OCI-LY7 (cell line): ENCODE data around the gene TRIML2. TPM values are rescaled to one million over a fixed set of nuclear protein-coding genes. Genes with fewer than 3 reads are reported as not detected.

ENCODE experiments used
- BruUV-seq: library from RNA; stranded (reverse); fragments of 400-500 nt; replicated peaks from 2 replicates; lab custom pipeline; 2021; lab: Mats Ljungman, UMichigan
- CTCF ChIA-PET: fragments of 300-600 bp; sonication (Branson Sonifier 250); formaldehyde crosslinking; loops from one replicate; lab custom pipeline; 2022; ENCODE audit warnings: antibody characterized with exemption; ENCODE audit not compliant: unreplicated experiment; lab: Charles Lee
- POLR2A ChIA-PET: fragments of 300-600 bp; sonication (Branson Sonifier 250); formaldehyde crosslinking; loops from one replicate; lab custom pipeline; 2022; ENCODE audit warnings: antibody characterized with exemption; lab: Charles Lee
- DNase-seq: peaks from one replicate; pipeline ENCODE4 v3.0.0-alpha.2; 2015; ENCODE audit warnings: low spot score
- H2AFZ ChIP-seq: fragments of 200-600 bp; sonication (generic), shearing (Covaris generic); 2 replicates; pipeline ENCODE4 v1.6.1; 2014; ENCODE audit warnings: mild to moderate bottlenecking, antibody characterized with exemption, low read length, moderate library complexity
- H3K27ac ChIP-seq: fragments of 200-600 bp; sonication (generic); 2 replicates; pipeline ENCODE4 v1.5.1; 2014; ENCODE audit warnings: mixed run types, low read depth, mild to moderate bottlenecking, moderate library complexity, low read length, inconsistent platforms; ENCODE audit not compliant: poor library complexity, severe bottlenecking
- H3K36me3 ChIP-seq: fragments of 200-600 bp; sonication (generic); 2 replicates; pipeline ENCODE4 v1.6.1; 2014; ENCODE audit warnings: mild to moderate bottlenecking, antibody characterized with exemption, low read length, moderate library complexity, mixed read lengths; ENCODE audit not compliant: insufficient read depth
- H3K4me1 ChIP-seq: fragments of 200-600 bp; sonication (generic); 2 replicates; pipeline ENCODE4 v1.5.1; 2014; ENCODE audit warnings: mild to moderate bottlenecking, low read length; ENCODE audit not compliant: insufficient read depth, poor library complexity, severe bottlenecking
- H3K4me2 ChIP-seq: fragments of 200-600 bp; sonication (generic); 2 replicates; pipeline ENCODE4 v1.6.1; 2014; ENCODE audit warnings: mild to moderate bottlenecking, low read length
- H3K4me3 ChIP-seq: fragments of 200-600 bp; sonication (generic); 2 replicates; pipeline ENCODE4 v1.5.1; 2014; ENCODE audit warnings: mild to moderate bottlenecking, low read depth, low read length; ENCODE audit not compliant: poor library complexity, severe bottlenecking
- H3K79me2 ChIP-seq: fragments of 200-600 bp; sonication (generic); 2 replicates; pipeline ENCODE4 v1.6.1; 2016; ENCODE audit warnings: low read depth, mild to moderate bottlenecking, low read length, moderate library complexity, mixed read lengths; ENCODE audit not compliant: insufficient read depth
- H3K9me2 ChIP-seq: fragments of 200-600 bp; sonication (generic); 2 replicates; pipeline ENCODE4 v1.6.1; 2016; ENCODE audit warnings: mild to moderate bottlenecking, low read length, mixed read lengths; ENCODE audit not compliant: insufficient read depth
- H3K9me3 ChIP-seq: fragments of 200-600 bp; sonication (generic); 2 replicates; pipeline ENCODE4 v1.6.1; 2014; ENCODE audit warnings: mild to moderate bottlenecking, mixed run types, low read length, mixed read lengths
- H4K20me1 ChIP-seq: fragments of 200-600 bp; sonication (generic); 2 replicates; pipeline ENCODE4 v1.6.1; 2014; ENCODE audit warnings: mild to moderate bottlenecking, antibody characterized with exemption, low read length, moderate library complexity, mixed read lengths; ENCODE audit not compliant: insufficient read depth
- EZH2phosphoT487 ChIP-seq: fragments of 200-600 bp; sonication (generic); IDR thresholded peaks from 2 replicates; pipeline ENCODE4 v1.6.1; 2018; ENCODE audit warnings: low read depth, borderline replicate concordance, mild to moderate bottlenecking, mixed run types, antibody characterized with exemption, low read length, moderate library complexity, mixed read lengths
- intact Hi-C: fragments of 100-400 bp; cut with micrococcal nuclease; formaldehyde crosslinking; loops from one replicate; pipeline ENCODE4 v1.10.0; 2022; ENCODE audit not compliant: unreplicated experiment
- total RNA-seq, 2 experiments: library from RNA; depleted of rRNA in 1 of 2; stranded (reverse); fragments of >200 nt in 1 of 2; shearing (Covaris generic) in 1 of 2; gene quantifications; 2 replicates each; pipeline ENCODE4 v1.2.3, GENCODE V29; 2014 to 2022
- TF ChIP-seq, protein P1 (sequence below): fragments of 200-600 bp; sonication (generic); conservative IDR thresholded peaks from 2 replicates; pipeline ENCODE4 v1.5.1; 2014; ENCODE audit warnings: mild to moderate bottlenecking, antibody characterized with exemption, low read length, moderate library complexity, mixed read lengths

The TRIML2 gene
- total RNA-seq, 2 experiments from 2014 or later: not detected

DNA sequence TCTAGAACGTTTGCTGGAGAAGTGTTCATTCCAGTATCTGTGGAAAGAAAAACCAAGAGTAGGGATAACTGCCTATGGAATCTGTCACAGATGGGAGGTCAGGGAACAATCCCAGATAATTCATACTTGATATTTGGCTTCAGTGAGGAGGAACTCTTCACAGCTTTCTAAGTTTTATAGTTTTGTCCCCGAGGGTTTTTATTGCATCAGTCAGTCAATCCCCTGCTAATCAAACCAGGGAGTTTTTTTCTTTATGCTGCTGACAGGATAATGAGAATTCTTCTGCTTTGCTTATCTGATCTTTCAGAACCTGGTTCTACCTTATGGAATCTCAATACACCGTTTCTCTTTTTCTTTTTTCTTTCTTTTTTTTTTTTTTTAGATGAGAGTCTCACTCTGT is 633 bp upstream of the TRIML2 start:
- no peak for DNase-seq
- H3K4me2 ChIP-seq: no peak overlapping the region
- intact Hi-C loops: no loop called here
- H2AFZ ChIP-seq: no peak overlapping the region
- no TSS peak for BruUV-seq
- ChIA-PET POLR2A (interaction anchor here (0.7 kb wide), 1 partner anchor 763 kb away, joined by 3 read pairs; no protein-coding TSS in a partner anchor), CTCF (no interaction called here)
- no peaks in the 10 kb centered on the region for H3K4me1 ChIP-seq
- H3K27ac ChIP-seq: no peak overlapping the region
- no peaks in the 10 kb centered on the region for H3K9me3 ChIP-seq
- no peaks in the 10 kb centered on the region for H3K79me2 ChIP-seq
- H4K20me1 ChIP-seq: no peaks in the 10 kb centered on the region
- no peak overlapping the region for H3K4me3 ChIP-seq
- H3K36me3 ChIP-seq: no peaks in the 10 kb centered on the region
- H3K9me2 ChIP-seq: no peaks in the 10 kb centered on the region
- no peak for TF ChIP-seq EZH2phosphoT487
- TF ChIP-seq, protein P1, sequence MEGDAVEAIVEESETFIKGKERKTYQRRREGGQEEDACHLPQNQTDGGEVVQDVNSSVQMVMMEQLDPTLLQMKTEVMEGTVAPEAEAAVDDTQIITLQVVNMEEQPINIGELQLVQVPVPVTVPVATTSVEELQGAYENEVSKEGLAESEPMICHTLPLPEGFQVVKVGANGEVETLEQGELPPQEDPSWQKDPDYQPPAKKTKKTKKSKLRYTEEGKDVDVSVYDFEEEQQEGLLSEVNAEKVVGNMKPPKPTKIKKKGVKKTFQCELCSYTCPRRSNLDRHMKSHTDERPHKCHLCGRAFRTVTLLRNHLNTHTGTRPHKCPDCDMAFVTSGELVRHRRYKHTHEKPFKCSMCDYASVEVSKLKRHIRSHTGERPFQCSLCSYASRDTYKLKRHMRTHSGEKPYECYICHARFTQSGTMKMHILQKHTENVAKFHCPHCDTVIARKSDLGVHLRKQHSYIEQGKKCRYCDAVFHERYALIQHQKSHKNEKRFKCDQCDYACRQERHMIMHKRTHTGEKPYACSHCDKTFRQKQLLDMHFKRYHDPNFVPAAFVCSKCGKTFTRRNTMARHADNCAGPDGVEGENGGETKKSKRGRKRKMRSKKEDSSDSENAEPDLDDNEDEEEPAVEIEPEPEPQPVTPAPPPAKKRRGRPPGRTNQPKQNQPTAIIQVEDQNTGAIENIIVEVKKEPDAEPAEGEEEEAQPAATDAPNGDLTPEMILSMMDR: no peak

DNA sequence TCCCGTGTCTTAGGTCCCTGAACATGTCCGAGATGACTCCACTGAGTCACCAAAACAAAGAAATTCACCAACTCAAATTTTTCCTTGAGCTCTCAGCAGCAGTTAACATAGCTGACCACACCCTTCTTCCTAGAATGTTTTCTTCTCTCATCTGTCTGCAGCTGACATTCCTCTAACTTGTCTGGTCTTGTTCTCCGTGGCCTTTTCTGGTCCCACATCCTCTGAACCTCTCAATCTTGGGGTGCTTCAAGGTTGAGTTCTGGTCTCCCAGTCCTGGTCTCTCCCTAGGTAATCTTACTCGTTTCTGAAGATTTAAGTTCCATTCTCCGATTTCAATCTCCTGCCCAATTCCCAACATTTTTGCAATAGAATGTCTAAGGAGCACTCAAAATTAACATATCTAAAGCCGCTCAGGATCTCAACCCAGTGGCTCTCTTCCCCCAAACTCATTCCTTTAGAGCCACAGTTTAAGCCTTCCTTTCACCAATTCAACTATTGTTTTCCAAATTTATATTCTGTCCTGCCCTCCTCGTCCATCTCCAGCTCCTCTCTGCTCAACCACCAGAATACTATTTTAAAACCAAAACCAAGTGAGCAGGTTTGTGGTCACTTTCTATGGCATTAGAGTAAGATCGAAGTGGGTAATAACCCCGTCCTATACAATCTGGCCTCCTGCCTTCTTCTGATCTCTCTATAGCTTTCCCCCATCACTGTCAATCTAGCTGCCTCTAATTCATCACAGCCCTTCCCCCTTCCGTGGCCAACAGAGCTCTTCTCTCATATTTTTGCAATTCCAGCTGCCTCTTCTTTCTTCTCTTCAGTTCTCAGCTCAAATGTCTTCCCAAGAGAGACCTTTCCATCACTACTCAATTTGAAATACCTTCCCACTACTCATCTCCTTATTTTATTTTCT is 1.2 kb downstream of the TRIML2 start:
- Histone ChIP-seq H3K36me3 (no peaks in the 10 kb centered on the region), H4K20me1 (no peaks in the 10 kb centered on the region), H3K27ac (no peak overlapping the region), H2AFZ (no peak overlapping the region), H3K79me2 (no peaks in the 10 kb centered on the region), H3K4me2 (no peak overlapping the region), H3K4me3 (no peak overlapping the region), H3K9me3 (no peaks in the 10 kb centered on the region), H3K4me1 (no peaks in the 10 kb centered on the region), H3K9me2 (no peaks in the 10 kb centered on the region)
- DNase-seq: no peak
- POLR2A ChIA-PET: no interaction called here
- no TSS peak for BruUV-seq
- CTCF ChIA-PET: no interaction called here
- TF ChIP-seq EZH2phosphoT487: no peak
- TF ChIP-seq, protein P1: no peak
- intact Hi-C loops: no loop called here

DNA sequence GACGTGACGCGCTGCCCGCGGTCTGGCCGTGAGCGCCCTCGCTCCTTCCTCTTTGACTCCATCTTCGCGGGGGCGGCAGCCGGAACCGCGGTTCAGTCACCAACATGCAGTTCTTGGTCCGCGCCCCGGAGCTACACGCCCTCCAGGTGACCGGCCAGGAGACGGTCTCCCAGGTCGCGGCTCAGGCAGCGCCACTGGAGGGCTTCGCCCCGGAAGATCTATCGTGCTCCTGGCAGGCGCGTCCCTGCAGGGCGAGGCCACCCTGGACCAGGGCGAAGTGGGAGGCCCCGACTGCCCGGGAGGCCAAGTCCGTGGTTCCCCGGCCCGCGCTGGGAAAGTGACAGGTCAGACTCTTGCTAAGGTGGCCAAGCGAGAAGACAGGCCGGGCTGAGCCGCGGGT is 2.9 kb downstream of the TRIML2 start:
- no peaks in the 10 kb centered on the region for H3K36me3 ChIP-seq
- intact Hi-C loops: no loop called here
- no TSS peak for BruUV-seq

More for the DNA sequence above, 2.9 kb downstream of the TRIML2 start:
- ChIA-PET CTCF (no interaction called here), POLR2A (no interaction called here)
- Histone ChIP-seq H3K4me1 (no peaks in the 10 kb centered on the region), H3K4me2 (no peak overlapping the region), H3K9me3 (no peaks in the 10 kb centered on the region), H3K4me3 (no peak overlapping the region), H2AFZ (no peak overlapping the region), H3K9me2 (no peaks in the 10 kb centered on the region), H4K20me1 (no peaks in the 10 kb centered on the region), H3K27ac (no peak overlapping the region), H3K79me2 (no peaks in the 10 kb centered on the region)
- TF ChIP-seq, protein P1: no peak
- TF ChIP-seq EZH2phosphoT487: no peak
- DNase-seq: no peak
